Measurements from ENCODE around the gene C14orf93. TPM values are rescaled to one million over a fixed set of nuclear protein-coding genes. Genes with fewer than 3 reads are reported as not detected.

The C14orf93 gene
- total RNA-seq, 1 experiment from 2014 or later: 9.9 TPM

DNA sequence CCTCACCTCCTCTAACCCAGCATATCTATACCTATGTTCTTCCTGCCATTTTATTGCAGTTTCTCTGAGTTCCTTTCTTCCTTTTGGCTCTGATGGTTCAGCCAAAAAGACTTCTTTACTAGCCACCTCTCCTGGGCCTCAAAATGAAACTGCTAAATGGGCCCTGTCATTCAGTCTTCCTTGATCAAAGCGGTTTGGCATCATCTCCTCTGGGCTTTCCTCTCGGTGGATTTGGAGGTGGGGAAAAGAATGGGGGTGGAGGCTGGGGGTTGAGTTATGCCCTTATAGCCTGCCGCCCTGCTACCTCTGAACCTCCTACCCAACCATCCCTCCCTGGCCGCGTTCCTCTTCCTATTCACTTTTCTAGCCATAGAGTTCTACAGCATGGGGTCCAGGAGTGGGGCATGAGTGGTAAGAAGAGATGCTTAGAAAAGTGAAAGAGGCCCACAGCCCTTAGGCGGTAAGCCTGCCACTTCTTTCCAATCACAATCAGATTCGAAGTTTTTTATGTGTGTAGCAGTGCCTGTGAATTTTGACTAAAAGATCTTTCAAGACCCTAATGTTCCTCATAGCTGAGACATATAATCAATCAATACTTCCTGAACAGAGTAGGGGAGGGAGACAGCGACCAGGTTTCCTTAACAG is 30.1 kb downstream of the C14orf93 start:
- no peak for TF ChIP-seq EZH2 (IDR thresholded peaks at IDR 0.05; ENCODE audit: borderline replicate concordance, low read depth, low read length, poor library complexity, severe bottlenecking)
- TF ChIP-seq, protein P1, sequence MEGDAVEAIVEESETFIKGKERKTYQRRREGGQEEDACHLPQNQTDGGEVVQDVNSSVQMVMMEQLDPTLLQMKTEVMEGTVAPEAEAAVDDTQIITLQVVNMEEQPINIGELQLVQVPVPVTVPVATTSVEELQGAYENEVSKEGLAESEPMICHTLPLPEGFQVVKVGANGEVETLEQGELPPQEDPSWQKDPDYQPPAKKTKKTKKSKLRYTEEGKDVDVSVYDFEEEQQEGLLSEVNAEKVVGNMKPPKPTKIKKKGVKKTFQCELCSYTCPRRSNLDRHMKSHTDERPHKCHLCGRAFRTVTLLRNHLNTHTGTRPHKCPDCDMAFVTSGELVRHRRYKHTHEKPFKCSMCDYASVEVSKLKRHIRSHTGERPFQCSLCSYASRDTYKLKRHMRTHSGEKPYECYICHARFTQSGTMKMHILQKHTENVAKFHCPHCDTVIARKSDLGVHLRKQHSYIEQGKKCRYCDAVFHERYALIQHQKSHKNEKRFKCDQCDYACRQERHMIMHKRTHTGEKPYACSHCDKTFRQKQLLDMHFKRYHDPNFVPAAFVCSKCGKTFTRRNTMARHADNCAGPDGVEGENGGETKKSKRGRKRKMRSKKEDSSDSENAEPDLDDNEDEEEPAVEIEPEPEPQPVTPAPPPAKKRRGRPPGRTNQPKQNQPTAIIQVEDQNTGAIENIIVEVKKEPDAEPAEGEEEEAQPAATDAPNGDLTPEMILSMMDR (conservative IDR thresholded peaks at IDR 0.05; ENCODE audit: low read depth, low read length): no peak
- POLR2A ChIA-PET (ENCODE audit: low non-redundant PET): no interaction called here
- peaks cover 22% of the 10 kb centered on the region for H3K36me3 ChIP-seq (ENCODE audit: insufficient read depth, low read length, poor library complexity, severe bottlenecking)

DNA sequence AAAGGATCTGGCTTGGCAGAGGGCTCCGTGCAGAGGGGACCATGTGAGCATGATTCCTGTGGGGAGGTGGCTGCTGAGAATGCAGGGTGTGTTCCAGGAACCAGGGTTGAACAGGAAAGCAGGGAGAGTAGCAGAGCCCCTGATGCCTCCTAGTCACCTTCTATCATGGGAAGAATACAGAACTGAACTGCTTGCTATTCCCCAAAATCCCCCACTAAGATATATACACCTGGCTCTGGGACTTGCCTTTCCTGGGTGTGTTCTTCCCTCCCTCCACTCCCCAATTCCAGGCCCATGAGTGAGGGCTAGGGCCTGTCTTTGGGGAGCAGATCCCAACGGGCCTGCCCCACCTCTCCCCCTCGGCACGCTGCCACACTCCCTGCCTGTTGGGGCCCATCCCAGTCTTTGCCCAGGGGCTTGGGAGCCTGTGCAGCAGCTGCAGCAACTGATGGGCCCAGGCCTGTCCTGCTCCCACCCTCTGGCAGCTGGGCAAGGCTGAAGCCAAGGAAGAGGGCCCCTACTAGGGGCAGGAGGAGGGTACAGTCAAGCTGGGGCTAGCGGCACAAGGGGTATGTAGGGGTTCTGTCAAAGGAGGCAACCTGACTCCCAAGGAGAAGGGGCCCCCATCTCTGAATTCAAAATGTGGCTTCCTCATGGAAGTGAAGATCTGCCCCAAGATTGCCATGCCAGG is 30.8 kb downstream of the C14orf93 start:
- CTCF ChIA-PET: interaction anchor here (0.6 kb wide), 1 partner anchor 10 kb away, joined by 3 read pairs; no protein-coding TSS in a partner anchor
- Histone ChIP-seq H3K27me3 (replicated peaks; ENCODE audit: insufficient read depth, low read depth, low read length, poor library complexity) (no peaks in the 10 kb centered on the region), H3K9me3 (ENCODE audit: low read depth, low read length, poor library complexity, severe bottlenecking) (no peaks in the 10 kb centered on the region), H3K36me3 (ENCODE audit: insufficient read depth, low read length, poor library complexity, severe bottlenecking) (peaks cover 29% of the 10 kb centered on the region), H3K4me1 (ENCODE audit: insufficient read depth, low read length, poor library complexity, severe bottlenecking) (peaks cover 41% of the 10 kb centered on the region), H3K4me3 (ENCODE audit: low read depth, low read length, poor library complexity, severe bottlenecking) (no peak overlapping the region), H3K27ac (ENCODE audit: low read depth, low read length, poor library complexity, severe bottlenecking) (peak overlapping the region; percentile 82)
- BruUV-seq (replicated peaks): no TSS peak
- POLR2A ChIA-PET (ENCODE audit: low non-redundant PET): no interaction called here
- intact Hi-C loops (cut with micrococcal nuclease; ENCODE audit: unreplicated experiment): no loop called here
- no peak for TF ChIP-seq EZH2 (IDR thresholded peaks at IDR 0.05; ENCODE audit: borderline replicate concordance, low read depth, low read length, poor library complexity, severe bottlenecking)
- TF ChIP-seq, protein P1 (conservative IDR thresholded peaks at IDR 0.05; ENCODE audit: low read depth, low read length): no peak
- DNase-seq (ENCODE audit: low spot score): no peak

More for the DNA sequence above, 30.1 kb downstream of the C14orf93 start:
- peak overlapping the region; percentile 82 for H3K27ac ChIP-seq (ENCODE audit: low read depth, low read length, poor library complexity, severe bottlenecking)
- intact Hi-C loops (cut with micrococcal nuclease; ENCODE audit: unreplicated experiment): loop anchor here (5.0 kb wide), 4 partner anchors 53 to 673 kb away; partner anchors contain the start of gene PRMT5
- H3K4me3 ChIP-seq (ENCODE audit: low read depth, low read length, poor library complexity, severe bottlenecking): peak overlapping the region; percentile 86
- no TSS peak for BruUV-seq (replicated peaks)
- DNase-seq (ENCODE audit: low spot score): no peak
- CTCF ChIA-PET: no interaction called here
- peaks cover 41% of the 10 kb centered on the region for H3K4me1 ChIP-seq (ENCODE audit: insufficient read depth, low read length, poor library complexity, severe bottlenecking)
- no peaks in the 10 kb centered on the region for H3K27me3 ChIP-seq (replicated peaks; ENCODE audit: insufficient read depth, low read depth, low read length, poor library complexity)
- no peaks in the 10 kb centered on the region for H3K9me3 ChIP-seq (ENCODE audit: low read depth, low read length, poor library complexity, severe bottlenecking)

- Histone ChIP-seq H3K9me3 (ENCODE audit: low read depth, low read length, poor library complexity, severe bottlenecking) (no peaks in the 10 kb centered on the region), H3K4me1 (ENCODE audit: insufficient read depth, low read length, poor library complexity, severe bottlenecking) (peaks cover 41% of the 10 kb centered on the region), H3K4me3 (ENCODE audit: low read depth, low read length, poor library complexity, severe bottlenecking) (no peak overlapping the region), H3K36me3 (ENCODE audit: insufficient read depth, low read length, poor library complexity, severe bottlenecking) (peaks cover 35% of the 10 kb centered on the region), H3K27me3 (replicated peaks; ENCODE audit: insufficient read depth, low read depth, low read length, poor library complexity) (no peaks in the 10 kb centered on the region), H3K27ac (ENCODE audit: low read depth, low read length, poor library complexity, severe bottlenecking) (peak overlapping the region; percentile 82)
- no TSS peak for BruUV-seq (replicated peaks)
- intact Hi-C loops (cut with micrococcal nuclease; ENCODE audit: unreplicated experiment): no loop called here
- ChIA-PET CTCF (interaction anchor here (0.8 kb wide), 1 partner anchor 8 kb away, joined by 8 read pairs; no protein-coding TSS in a partner anchor), POLR2A (ENCODE audit: low non-redundant PET) (no interaction called here)
- TF ChIP-seq, protein P1 (conservative IDR thresholded peaks at IDR 0.05; ENCODE audit: low read depth, low read length): no peak
- no peak for TF ChIP-seq EZH2 (IDR thresholded peaks at IDR 0.05; ENCODE audit: borderline replicate concordance, low read depth, low read length, poor library complexity, severe bottlenecking)
- no peak for DNase-seq (ENCODE audit: low spot score)
These were observed 31.5 kb downstream of the C14orf93 start for GRCh38 chr14:22978487-22978837.
